ENCODE results near the gene CCDC85B. TPM values are rescaled to one million over a fixed set of nuclear protein-coding genes. Genes with fewer than 3 reads are reported as not detected.

The CCDC85B gene
- total and polyA plus RNA-seq, 2 of the 8 experiments (the other 6 are each of a cell fraction or from before 2014, with no cell fraction given) = 19.8 to 30.8 TPM

DNA sequence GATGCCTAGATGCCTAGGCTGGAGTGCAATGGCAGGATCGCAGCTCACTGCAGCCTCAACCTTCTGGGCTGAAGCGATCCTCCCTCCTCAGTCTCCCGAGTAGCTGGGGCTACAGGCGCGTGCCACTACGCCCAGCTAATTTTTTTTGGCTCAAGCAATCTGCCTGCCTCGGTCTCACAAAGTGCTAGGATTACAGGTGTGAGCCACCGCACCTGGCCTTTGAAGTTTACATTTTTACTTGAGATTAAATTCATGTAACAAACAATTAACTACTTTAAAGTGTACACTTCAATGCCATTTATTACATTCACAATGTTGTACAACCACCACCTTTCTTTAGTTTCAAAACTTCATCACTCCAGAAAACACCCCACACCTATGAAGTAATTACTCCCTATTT, 13.2 kb downstream of the CCDC85B start:
- CTCF ChIA-PET (ENCODE audit: partially characterized antibody) = interaction anchor here (0.6 to 9.7 kb wide), 3 partner anchors 16 to 85 kb away, joined by 4 to 150 read pairs (median 4); partner anchors contain the start of genes CCDC85B and FIBP
- POLR2A ChIA-PET (ENCODE audit: partially characterized antibody) = interaction anchor here (0.7 to 2.6 kb wide), 2 partner anchors 12 to 42 kb away, joined by 3 to 11 read pairs; partner anchors contain the start of genes CCDC85B and TSGA10IP
- TF ChIP-seq RFX5 (IDR thresholded peaks at IDR 0.05; ENCODE audit: borderline replicate concordance, low read depth, low read length) = no peak
- no peak for TF ChIP-seq SIX5 (IDR thresholded peaks at IDR 0.05; ENCODE audit: low read depth, low read length)
- TF ChIP-seq FOSL1 (IDR thresholded peaks at IDR 0.05; ENCODE audit: insufficient read depth, low read depth, low read length) = no peak
- TF ChIP-seq CBX5 (IDR thresholded peaks at IDR 0.05; ENCODE audit: low read depth, low read length) = no peak
- TF ChIP-seq POLR2A (IDR thresholded peaks at IDR 0.05; ENCODE audit: control extremely low read depth in 1 of 2, low read depth in 2 of 2, low read length in 2 of 2) = no peak

More for the DNA sequence above, 13.2 kb downstream of the CCDC85B start:
- Histone ChIP-seq H3K4me1 (replicated peaks in 1 of 4; ENCODE audit: control insufficient read depth in 3 of 4, insufficient read depth in 4 of 4, low read length in 3 of 4) (peaks cover 3 to 11% (median 7%) of the 10 kb centered on the region in 4 experiments; a peak in 6 of 7 replicates), H2BK120ac (replicated peaks; ENCODE audit: low read depth, low read length) (no peak overlapping the region), H3K4ac (replicated peaks; ENCODE audit: insufficient read length, low read depth, low read length) (no peak overlapping the region), H4K91ac (replicated peaks; ENCODE audit: insufficient read length, low read length) (no peak overlapping the region), H2BK20ac (ENCODE audit: low read length) (no peak overlapping the region), H2AFZ (ENCODE audit: low read length) (no peak overlapping the region), H4K20me1 (replicated peaks in 1 of 2; ENCODE audit: control insufficient read depth in 1 of 2, insufficient read depth in 2 of 2, low read length in 2 of 2) (peaks cover 0 to 4% of the 10 kb centered on the region in 2 experiments), H3K56ac (replicated peaks; ENCODE audit: insufficient read length, low read depth, low read length) (no peak overlapping the region), H3K36me3 (ENCODE audit: control insufficient read depth in 2 of 4, insufficient read depth in 4 of 4, low read length in 3 of 4) (no peaks in the 10 kb centered on the region), H3K27me3 (replicated peaks in 1 of 4; ENCODE audit: control insufficient read depth in 3 of 4, extremely low read depth in 1 of 4, insufficient read depth in 3 of 4, low read length in 3 of 4) (peaks cover 13 to 37% (median 30%) of the 10 kb centered on the region in 4 experiments), H4K8ac (ENCODE audit: extremely low read depth, insufficient read depth, low read length) (no peak overlapping the region), H3K4me2 (ENCODE audit: insufficient read depth in 1 of 2, low read depth in 2 of 2, low read length in 2 of 2) (no peak overlapping the region), H2BK12ac (ENCODE audit: low read depth, low read length) (no peak overlapping the region), H3K9me3 (ENCODE audit: insufficient read depth in 2 of 2, low read depth in 1 of 2, low read length in 1 of 2) (no peaks in the 10 kb centered on the region), H3K79me2 (ENCODE audit: control insufficient read depth in 1 of 2, insufficient read depth in 2 of 2, low read length in 2 of 2) (no peaks in the 10 kb centered on the region), H3K23me2 (ENCODE audit: low read depth, low read length) (peaks cover 9% of the 10 kb centered on the region; the same call in 1 of the 2 replicates), H3K79me1 (ENCODE audit: low read depth, low read length) (no peaks in the 10 kb centered on the region), H2BK5ac (ENCODE audit: low read depth, low read length) (no peak overlapping the region), H3K18ac (ENCODE audit: extremely low read depth, low read length) (no peak overlapping the region), H3K9ac (replicated peaks in 1 of 4; ENCODE audit: extremely low read depth in 1 of 4, low read depth in 3 of 4, low read length in 3 of 4) (no peak overlapping the region), H3K14ac (ENCODE audit: insufficient read length) (no peak overlapping the region), H4K5ac (ENCODE audit: insufficient read length, low read depth, low read length) (no peak overlapping the region), H3K4me3 (ENCODE audit: extremely low read depth in 1 of 4, insufficient read depth in 2 of 4, low read depth in 3 of 4, low read length in 4 of 4) (no peak overlapping the region), H2BK15ac (ENCODE audit: low read length) (no peak overlapping the region), H2AK5ac (ENCODE audit: low read depth, low read length) (no peak overlapping the region), H3K27ac (ENCODE audit: low read depth, low read length) (no peak overlapping the region), H3K23ac (ENCODE audit: insufficient read length) (no peak overlapping the region)
- DNase-seq (ENCODE audit: low read depth in 1 of 2, low spot score in 2 of 2) (no peak), FAIRE-seq (no peak)
- WGBS, 2 experiments (ENCODE audit: extremely low coverage in 1 of 2, insufficient coverage in 1 of 2, insufficient read length in 1 of 2, insufficient replicate concordance in 2 of 2, low coverage in 1 of 2, low lambda C conversion rate in 2 of 2, missing lambda C conversion rate in 1 of 2) = 76% methylated on average over 8 of the region's 8 CpGs; no CpG with 5 or more reads in 1 of the 2 experiments

Data from H1 (cell line).